ENCODE data around the gene TAF4. TPM values are rescaled to one million over a fixed set of nuclear protein-coding genes. Genes with fewer than 3 reads are reported as not detected.
A peak's percentile ranks its signal among the peaks of the same experiment; 100 is the strongest.

TAF4 gene
- total RNA-seq, 3 donors from 2014 or later: 11.1 to 13.0 (median 12.7) TPM

DNA sequence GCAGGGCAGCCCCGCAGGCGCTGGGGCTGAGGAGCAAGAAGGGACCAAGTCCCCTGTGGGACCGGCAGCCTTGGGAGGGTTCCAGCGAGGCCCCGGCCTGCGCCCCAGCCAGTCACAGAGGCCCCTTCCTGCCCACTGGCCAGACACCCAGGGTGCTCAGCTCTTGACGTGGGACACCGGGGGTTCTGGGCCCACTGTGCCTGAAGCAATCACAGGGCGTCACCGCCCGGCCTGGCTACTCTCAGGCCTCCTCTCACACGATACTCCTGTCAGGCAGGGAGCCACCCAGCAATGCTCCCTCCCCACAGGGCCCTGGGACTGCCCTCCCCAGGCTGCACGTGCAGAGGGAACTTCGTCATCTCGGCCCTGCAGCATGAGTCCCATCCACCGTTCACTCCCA is 14.5 kb downstream of the TAF4 start:
- no peaks in the 10 kb centered on the region for H3K9me3 ChIP-seq
- no peak for TF ChIP-seq POLR2A (IDR thresholded peaks at IDR 0.05)
- TF ChIP-seq POLR2AphosphoS5 (IDR thresholded peaks at IDR 0.05): no peak
- TF ChIP-seq, protein P1, sequence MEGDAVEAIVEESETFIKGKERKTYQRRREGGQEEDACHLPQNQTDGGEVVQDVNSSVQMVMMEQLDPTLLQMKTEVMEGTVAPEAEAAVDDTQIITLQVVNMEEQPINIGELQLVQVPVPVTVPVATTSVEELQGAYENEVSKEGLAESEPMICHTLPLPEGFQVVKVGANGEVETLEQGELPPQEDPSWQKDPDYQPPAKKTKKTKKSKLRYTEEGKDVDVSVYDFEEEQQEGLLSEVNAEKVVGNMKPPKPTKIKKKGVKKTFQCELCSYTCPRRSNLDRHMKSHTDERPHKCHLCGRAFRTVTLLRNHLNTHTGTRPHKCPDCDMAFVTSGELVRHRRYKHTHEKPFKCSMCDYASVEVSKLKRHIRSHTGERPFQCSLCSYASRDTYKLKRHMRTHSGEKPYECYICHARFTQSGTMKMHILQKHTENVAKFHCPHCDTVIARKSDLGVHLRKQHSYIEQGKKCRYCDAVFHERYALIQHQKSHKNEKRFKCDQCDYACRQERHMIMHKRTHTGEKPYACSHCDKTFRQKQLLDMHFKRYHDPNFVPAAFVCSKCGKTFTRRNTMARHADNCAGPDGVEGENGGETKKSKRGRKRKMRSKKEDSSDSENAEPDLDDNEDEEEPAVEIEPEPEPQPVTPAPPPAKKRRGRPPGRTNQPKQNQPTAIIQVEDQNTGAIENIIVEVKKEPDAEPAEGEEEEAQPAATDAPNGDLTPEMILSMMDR (IDR thresholded peaks at IDR 0.05): no peak
- no peak overlapping the region for H3K27ac ChIP-seq
- no peak overlapping the region for H3K4me3 ChIP-seq
- DNase-seq (ENCODE audit: low spot score in 2 of 2): peak in 1 of 2 donors; percentile 33
- intact Hi-C loops (cut with DNase I; ENCODE audit: low total_unique reads): no loop called here
- no peaks in the 10 kb centered on the region for H3K36me3 ChIP-seq
- H3K27me3 ChIP-seq: no peaks in the 10 kb centered on the region
- H3K4me1 ChIP-seq: no peaks in the 10 kb centered on the region

DNA sequence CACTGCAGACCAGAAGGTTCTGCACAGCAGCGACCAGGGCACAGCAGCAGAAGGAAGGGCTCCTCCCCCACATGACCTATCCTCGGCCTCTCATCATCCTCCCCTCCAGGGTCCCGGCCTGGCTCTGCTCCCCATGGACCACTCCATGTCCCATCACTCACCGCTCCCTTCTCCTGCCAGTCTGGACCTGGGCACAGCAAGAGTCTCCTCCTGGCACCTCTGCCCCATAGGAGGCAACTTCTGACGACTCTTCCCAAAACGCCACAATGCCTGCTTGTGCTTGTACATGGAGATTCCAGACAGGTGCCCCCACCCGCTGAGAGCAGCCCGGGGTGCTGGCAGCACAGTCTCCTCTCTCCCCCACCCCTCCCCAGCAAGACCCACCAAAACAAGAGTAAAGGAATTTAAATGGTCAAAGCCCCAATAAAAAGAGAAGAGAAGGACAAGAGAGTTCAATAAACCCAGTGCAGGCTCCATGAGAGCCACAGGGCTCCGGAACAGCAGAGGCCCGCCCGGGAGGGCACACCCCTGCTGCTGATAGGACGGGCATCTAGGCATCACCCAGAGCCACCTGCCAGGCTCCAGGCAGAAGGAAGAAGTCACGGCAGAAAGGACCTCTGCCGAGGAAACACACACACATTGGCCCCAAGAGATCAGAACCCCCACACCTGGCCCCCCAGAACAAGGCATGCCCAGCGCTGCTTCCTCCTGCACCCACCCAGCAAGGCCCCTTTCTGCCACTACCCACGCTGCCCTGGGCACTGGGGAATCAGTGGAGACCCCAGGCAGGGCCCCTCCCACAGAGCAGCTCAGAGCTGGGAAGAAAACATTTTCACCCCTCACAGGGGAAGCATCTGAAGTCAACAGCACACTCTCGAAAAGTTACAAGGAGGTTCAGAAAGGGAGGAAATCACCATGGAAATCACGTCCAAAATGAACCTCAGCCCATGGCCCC is 15.2 kb downstream of the TAF4 start:
- peak in 1 of 2 donors; percentile 35 for DNase-seq (ENCODE audit: low spot score in 2 of 2)
- H3K4me1 ChIP-seq: no peaks in the 10 kb centered on the region
- no peaks in the 10 kb centered on the region for H3K27me3 ChIP-seq
- H3K4me3 ChIP-seq: no peak overlapping the region
- H3K27ac ChIP-seq: no peak overlapping the region
- TF ChIP-seq POLR2AphosphoS5 (IDR thresholded peaks at IDR 0.05) (no peak), POLR2A (IDR thresholded peaks at IDR 0.05) (no peak)
- TF ChIP-seq, protein P1 (IDR thresholded peaks at IDR 0.05): no peak
- intact Hi-C loops (cut with DNase I; ENCODE audit: low total_unique reads): no loop called here
- no peaks in the 10 kb centered on the region for H3K36me3 ChIP-seq
- H3K9me3 ChIP-seq: no peaks in the 10 kb centered on the region

DNA sequence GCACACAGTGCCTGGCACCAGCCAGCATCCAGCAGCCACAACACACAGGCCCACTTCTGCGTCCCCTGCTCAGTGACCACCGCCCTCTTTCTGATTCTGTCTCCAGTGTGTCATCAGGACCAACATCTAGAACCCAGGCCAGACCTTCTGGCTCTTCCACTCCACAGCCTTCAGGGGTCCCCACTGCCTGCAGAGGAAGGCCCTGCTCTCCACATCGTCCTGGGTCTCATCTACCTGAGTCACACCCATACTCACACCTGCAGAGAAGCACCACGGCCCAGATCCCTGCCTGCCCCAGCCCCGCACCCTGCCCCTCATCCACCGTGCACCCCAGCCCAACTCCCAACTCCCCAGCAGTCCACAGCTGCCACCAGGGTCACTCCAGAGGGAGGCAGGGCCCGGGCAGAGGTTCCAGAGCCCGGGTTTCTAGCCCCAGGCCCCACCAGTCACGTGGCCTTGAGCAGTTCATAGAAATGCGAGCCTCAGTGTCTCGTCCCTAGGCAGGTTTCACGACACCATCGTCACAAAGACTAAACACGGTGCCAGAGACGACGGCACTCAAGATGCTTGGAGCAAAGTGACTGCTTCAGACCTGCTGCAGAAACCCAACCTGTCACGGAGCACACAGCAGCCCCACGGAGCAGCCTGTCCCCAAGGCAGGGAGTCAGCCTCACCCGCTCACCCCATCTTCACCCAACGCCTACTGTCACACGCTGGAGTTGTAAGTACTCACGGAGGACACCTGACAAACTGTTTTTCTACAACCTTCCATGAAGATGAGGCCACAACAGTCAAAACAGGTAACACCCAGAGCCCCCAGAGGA is 16.1 kb downstream of the TAF4 start:
- intact Hi-C loops (cut with DNase I; ENCODE audit: low total_unique reads): no loop called here
- H3K4me3 ChIP-seq: no peak overlapping the region
- no peak overlapping the region for H3K27ac ChIP-seq
- H3K36me3 ChIP-seq: no peaks in the 10 kb centered on the region
- TF ChIP-seq, protein P1 (IDR thresholded peaks at IDR 0.05): no peak
- TF ChIP-seq POLR2AphosphoS5 (IDR thresholded peaks at IDR 0.05): no peak
- TF ChIP-seq POLR2A (IDR thresholded peaks at IDR 0.05): no peak
- peak in 1 of 2 donors; percentile 34 for DNase-seq (ENCODE audit: low spot score in 2 of 2)
- no peaks in the 10 kb centered on the region for H3K27me3 ChIP-seq
- H3K4me1 ChIP-seq: no peaks in the 10 kb centered on the region
- H3K9me3 ChIP-seq: no peaks in the 10 kb centered on the region

DNA sequence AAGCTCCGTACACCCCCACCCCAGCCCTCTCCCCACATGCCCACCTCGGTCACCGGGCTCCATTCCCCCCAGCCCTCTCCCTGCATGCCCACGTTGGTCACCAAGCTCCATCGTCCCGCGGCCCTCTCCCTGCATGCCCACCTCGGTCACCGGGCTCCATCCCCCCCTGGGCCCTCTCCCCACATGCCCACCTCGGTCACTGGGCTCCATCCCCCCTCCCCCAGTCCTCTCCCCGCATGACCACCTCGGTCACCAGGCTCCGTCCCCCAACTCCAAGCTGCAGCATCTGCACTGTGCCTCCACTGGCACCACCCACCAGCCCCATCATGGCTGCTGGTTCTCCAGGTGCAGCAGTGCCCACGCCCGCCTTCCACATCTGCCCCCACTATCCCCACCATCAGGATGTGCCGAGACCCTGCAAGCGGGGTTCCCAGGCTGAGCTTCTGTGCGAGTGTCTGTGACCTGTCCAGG is 16.8 kb downstream of the TAF4 start:
- Histone ChIP-seq H3K4me3 (no peak overlapping the region), H3K27me3 (no peaks in the 10 kb centered on the region), H3K27ac (no peak overlapping the region), H3K36me3 (no peaks in the 10 kb centered on the region), H3K9me3 (no peaks in the 10 kb centered on the region), H3K4me1 (no peaks in the 10 kb centered on the region)
- intact Hi-C loops (cut with DNase I; ENCODE audit: low total_unique reads): no loop called here
- TF ChIP-seq POLR2A (IDR thresholded peaks at IDR 0.05) (no peak), POLR2AphosphoS5 (IDR thresholded peaks at IDR 0.05) (no peak)
- TF ChIP-seq, protein P1 (IDR thresholded peaks at IDR 0.05): no peak
- DNase-seq (ENCODE audit: low spot score in 2 of 2): peak in 1 of 2 donors; percentile 47
